Adrenal gland (tissue), 5 donors: ENCODE measurements around the gene LONRF2.
A peak's percentile ranks its signal among the peaks of the same experiment; 100 is the strongest.

Experiments used
- CTCF ChIP-seq, 6 experiments: fragments of 450-650 bp in 4 of 6; fragments of 200-600 bp in 2 of 6; sonication (generic) in 1 of 6; IDR thresholded peaks; 1 replicate in 5 of 6; 2 replicates in 1 of 6; pipeline versions ENCODE4 v1.5.1 to v1.8.0; 2016 to 2021; ENCODE audit warnings: antibody characterized with exemption in 6 of 6, mild to moderate bottlenecking in 2 of 6, moderate library complexity in 1 of 6
- POLR2A ChIP-seq, 2 donors: fragments of 450-650 bp; IDR thresholded peaks; one replicate each; pipeline ENCODE4 v1.6.1; 2017; ENCODE audit warnings: antibody characterized with exemption in 2 of 2, mild to moderate bottlenecking in 2 of 2, moderate library complexity in 1 of 2
- donor health status: DM: no; HTN: no; CAD: no.

- TF ChIP-seq CTCF (IDR thresholded peaks at IDR 0.05) (peak; percentile 12 to 66 (median 47)), POLR2A (IDR thresholded peaks at IDR 0.05) (no peak)
Measured at GRCh38 chr2:100242891-100243619, 79.2 kb downstream of the LONRF2 start.
